ENCODE data around the gene PRADC1.
"Not testable (repeated sequence)": the region's sequence is repeated elsewhere in the genome, so short reads cannot be mapped to it uniquely, and the experiment has no call there.

The PRADC1 gene

DNA sequence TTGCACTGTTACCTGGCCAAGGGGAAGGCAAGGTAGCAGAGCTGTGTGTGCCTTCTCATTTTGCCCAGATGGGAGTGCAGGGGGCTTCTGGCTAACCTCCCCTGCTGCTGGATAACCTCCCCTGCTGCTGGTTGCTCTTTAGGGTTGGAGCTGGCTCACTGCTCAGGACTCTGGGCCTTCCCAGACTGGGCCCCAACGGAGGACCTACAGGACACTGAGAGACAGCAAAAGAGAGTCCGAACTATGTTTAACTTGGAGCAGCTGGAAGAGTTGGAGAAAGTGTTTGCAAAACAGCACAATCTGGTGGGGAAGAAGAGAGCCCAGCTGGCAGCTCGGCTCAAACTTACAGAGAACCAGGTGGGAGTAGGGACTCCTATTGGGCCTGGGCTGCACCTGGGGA is 24.8 kb downstream of the PRADC1 start:
- in situ Hi-C loops (cut with HindIII; ENCODE audit: low sequenced_read_pairs) = no loop called here

DNA sequence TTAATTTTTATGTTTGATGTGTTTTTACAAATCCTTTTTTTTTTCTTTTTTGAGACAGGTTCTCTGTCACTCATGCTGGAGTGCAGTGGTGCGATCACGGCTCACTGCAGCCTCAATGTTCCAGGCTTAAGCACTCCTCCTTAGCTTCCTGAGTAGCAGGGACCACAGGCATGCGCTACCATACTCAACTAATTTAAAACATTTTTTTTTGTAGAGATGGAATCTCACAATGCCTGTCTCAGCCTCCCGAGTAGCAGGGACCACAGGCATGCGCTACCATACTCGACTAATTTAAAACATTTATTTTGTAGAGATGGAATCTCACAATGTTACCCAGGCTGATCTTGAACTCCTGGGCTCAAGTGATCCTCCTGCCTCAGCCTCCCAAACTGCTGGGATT is 27.4 kb downstream of the PRADC1 start:
- in situ Hi-C loops (cut with HindIII; ENCODE audit: low sequenced_read_pairs) = no loop called here

- in situ Hi-C loops (cut with HindIII; ENCODE audit: low sequenced_read_pairs) = no loop called here
Measured at GRCh38 chr2:73203055-73203681, 29.9 kb downstream of the PRADC1 start.

GRCh38 chr2:73202156-73203054 is 30.6 kb downstream of the PRADC1 start, which contains the start of gene NOTO:
NOTO (plus strand) TSS chr2:73202574; CDS start chr2:73202667, 93 bp downstream.
- in situ Hi-C loops (cut with HindIII; ENCODE audit: low sequenced_read_pairs) = no loop called here

GRCh38 chr2:73200281-73200680 is 32.8 kb downstream of the PRADC1 start:
- in situ Hi-C loops (cut with HindIII; ENCODE audit: low sequenced_read_pairs) = not testable (repeated sequence)

DNA sequence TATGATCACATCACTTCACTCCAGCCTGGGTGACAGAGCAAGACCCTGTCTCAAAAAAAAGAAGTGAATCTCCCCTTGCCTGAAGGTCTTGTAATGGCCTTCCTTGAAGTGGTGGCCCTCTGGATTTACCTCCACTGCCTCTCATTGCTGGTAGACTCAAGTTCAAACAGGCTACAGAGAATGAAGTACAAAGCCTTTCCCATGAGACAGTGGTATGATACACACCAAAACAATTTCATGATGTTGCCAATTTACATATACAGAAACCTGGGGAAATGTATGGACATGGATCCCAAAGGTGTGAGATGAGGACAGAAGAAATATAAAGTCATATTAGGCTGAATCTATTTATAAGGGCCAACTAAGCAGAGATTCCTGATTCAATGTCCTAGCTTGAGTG is 35.5 kb downstream of the PRADC1 start:
- in situ Hi-C loops (cut with HindIII; ENCODE audit: low sequenced_read_pairs) = loop anchor here (25.0 kb wide), 1 partner anchor 185 kb away; no protein-coding TSS in a partner anchor

GRCh38 chr2:73187549-73187948 is 45.5 kb downstream of the PRADC1 start:
- in situ Hi-C loops (cut with HindIII; ENCODE audit: low sequenced_read_pairs) = loop anchor here (25.0 kb wide), 1 partner anchor 175 kb away; no protein-coding TSS in a partner anchor

- in situ Hi-C loops (cut with HindIII; ENCODE audit: low sequenced_read_pairs) = loop anchor here (25.0 kb wide), 1 partner anchor 174 kb away; no protein-coding TSS in a partner anchor
Measured at GRCh38 chr2:73185965-73186364, 47.1 kb downstream of the PRADC1 start.
